GM18517 (cell line): ENCODE data around the gene TTC39C.
"Not testable (repeated sequence)": the region's sequence is repeated elsewhere in the genome, so short reads cannot be mapped to it uniquely, and the experiment has no call there.

Source experiments
- ATAC-seq: cut with Tn5 transposase; IDR thresholded peaks from one replicate; pipeline ENCODE4 v1.9.1; 2021; ENCODE audit warnings: mild to moderate bottlenecking, moderate library complexity; ENCODE audit not compliant: unreplicated experiment

TTC39C gene

DNA sequence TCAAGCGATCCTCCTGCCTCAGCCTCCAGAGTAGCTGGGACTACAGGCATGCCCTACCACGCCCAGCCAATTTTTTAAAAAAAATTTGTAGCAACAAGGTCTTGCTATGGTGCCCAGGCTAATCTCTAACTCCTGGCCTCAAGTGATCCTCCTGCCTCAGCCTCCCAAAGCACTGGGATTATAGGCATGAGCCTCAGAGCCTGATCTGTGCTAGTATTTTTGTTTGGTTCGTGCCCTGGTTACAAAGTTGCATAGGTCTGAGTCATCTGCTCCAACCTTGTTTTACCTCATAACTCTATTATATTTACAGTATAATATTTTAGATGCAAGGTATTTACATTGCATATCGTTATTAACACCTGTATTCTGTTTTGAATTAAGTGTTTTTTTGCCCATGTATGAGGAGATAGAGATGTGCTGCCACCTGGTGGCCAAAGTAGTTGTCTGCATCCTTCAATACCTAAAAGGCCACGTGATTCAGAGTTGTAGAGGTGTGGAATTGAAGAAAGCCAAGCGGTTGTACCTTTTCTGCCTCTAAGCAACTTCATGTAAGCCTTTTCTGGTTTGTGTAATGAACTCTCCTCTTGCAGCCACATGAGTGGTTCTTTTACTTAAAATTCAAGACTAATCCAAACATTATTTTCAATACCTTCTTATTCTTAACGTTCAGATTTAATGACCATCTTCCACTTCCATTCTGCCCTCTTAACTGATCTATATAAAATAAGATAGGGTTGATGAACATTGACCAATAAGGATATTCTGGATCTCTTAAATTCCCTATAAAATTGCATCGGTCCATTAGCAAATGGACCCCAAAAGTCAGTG, 104.4 kb downstream of the TTC39C start:
- ATAC-seq = peak; percentile 75

DNA sequence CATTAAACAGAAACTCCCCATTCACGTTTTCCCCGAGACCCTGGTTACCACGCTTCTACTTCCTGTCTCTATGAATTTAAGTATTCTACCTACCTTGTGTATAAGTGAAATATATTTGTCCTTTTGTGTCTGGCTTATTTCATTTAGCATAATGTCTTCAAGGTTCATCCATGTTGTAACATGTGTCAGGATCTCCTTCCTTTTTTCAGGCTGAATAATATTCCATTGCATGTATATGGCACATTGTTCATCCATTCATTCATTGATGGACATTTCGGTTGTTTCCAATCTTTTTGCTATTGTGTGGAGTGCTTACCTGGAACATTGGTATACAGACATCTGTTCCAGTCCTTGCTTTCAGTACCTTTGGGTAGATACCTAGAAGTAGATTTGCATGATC, 106.1 kb downstream of the TTC39C start:
- no peak for ATAC-seq

DNA sequence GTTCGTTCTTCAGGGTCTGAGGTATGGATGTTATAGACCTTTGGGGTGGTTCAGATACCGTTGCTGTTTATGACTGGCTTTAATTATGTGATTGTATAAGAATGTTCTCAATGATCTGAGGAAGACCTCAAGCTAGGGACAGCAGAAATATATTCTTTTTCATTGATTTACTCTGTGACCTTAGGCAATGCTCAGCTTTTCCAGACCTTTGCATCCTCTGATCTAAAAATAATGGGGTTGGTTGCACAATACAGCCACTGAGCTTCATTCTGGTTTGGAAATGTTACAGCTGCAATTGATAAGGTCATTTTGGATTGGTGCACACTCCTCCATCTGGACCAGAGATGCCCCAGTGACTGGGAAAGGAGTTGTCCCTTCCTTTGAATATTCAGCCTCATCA, 107.1 kb downstream of the TTC39C start:
- no peak for ATAC-seq

DNA sequence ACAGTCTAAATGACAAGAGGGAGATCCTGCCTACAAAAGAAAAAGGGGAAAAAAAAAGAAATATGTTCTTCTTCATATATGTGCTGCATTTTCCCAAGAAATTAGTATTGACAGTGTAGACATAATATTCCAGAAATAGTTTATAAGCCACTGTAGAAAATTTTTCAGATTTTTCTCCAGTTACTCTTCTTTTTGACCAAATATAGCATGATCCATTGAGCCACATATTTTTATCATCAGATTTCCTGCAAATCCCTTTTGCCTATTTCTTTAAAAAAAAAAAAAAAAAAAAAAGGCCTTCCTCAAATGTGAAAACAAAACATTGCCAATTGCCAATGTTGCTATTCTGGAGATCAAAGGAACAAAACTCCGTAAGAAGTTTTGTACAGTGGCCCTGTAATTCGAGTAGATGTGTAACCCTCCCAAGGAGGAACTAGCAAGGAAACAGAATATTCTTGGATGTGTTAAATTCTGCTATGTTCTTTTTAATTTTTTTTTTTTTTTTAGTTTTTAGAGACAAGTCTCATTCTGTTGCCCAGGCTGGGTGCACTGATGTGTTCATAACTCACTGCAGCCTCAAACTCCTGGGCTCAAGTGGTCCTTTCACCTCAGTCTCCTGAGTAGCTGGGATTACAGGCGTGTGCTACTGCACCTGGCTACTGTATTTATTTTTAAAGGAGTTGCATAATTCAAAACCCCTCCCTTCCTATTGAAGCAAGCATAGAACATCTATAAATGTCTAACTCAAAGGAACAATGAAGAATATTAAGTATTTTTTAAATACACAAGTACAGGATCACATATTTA, 111.8 kb downstream of the TTC39C start:
- ATAC-seq = no peak

DNA sequence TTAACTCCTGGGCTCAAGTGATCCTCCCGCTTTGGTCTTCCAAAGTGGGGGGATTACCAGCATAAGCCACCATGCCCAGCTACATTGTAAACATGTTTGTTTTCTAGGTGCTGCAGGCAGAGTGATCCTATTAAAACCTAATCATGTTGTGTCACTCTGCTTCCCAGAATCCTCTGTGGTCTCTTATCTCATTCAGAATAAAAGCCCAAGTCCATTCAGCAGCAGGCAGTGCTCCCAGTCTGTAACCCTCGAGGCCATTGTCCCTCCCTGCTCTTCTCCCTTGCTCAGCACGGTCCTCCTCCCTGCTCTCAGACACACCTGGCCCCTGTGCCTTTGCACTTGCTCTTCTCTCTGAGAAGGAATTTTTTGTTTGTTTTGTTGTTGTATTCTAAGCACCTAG, 113.2 kb downstream of the TTC39C start:
- ATAC-seq = no peak

DNA sequence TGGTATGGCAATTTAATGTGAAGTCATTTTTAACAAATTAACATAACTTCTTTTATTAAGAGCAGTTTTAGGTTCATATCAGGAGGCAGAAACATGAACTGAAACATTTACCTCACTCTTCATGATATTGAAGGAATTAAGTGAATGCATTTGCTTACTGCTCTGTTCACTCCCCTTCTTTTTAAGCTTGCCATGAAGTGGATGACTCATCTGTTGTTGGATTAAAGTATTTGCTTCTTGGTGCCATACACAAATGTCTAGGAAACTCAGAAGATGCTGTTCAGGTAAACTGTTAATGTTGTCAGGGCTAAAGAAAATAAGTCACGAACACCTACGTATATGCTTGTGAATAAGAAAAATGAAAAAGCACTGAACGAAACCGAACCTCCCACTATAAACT, 114.1 kb downstream of the TTC39C start:
- no peak for ATAC-seq

DNA sequence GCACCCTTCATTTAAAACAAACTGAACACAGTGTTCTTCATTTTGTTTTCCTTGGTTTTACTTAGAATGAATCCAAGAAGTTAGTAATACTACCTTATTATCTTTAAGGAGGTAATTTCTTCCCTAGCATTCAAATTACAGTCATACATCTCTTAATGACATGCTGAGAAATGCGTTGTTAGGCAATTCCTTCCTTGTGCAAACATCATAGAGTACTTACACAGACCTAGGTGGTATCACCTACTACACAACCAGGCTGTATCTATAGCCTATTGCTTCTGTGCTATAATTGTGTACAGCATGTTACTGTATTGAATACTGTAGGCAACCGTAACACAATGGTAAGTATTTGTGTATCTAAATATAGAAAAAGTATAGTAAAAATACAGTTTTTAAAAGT, 115.9 kb downstream of the TTC39C start:
- ATAC-seq = no peak

DNA sequence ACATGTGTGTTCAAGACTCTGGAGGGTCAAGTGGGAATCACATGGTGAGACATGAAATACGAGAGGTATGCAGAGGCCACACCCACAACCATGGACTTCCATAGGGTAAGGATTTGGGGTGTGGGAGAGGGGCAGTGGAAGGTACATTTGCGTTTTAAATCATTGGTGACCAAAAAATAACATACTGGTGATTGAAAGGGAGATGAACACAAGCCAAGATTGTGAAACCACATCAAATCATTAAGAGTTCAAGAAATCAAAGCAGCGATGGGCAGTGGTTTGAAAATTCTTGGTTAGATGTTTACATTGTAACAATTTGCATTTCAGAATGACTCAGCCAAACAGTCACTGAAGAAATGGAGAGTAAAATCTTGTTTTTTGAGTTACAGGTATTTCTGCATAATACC, 122.4 kb downstream of the TTC39C start:
- no peak for ATAC-seq

DNA sequence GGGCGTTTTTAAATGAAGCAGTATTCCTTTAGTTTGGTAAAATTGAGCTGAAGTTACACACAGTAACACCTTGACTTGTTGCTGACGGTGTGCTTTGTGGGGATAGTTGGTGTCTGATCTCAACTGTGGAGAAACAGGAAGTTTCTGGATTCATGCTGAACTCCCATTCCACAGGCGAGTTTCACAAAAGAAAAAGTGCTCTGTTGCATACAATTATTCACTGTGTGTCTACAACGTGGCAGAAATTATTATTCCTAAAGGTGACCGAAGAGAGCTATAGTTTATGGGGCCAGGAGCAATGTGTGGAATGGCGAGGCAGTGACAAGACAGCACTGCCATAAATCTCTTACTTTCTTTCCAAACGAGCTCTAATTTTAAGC, 123.8 kb downstream of the TTC39C start:
- ATAC-seq = no peak

DNA sequence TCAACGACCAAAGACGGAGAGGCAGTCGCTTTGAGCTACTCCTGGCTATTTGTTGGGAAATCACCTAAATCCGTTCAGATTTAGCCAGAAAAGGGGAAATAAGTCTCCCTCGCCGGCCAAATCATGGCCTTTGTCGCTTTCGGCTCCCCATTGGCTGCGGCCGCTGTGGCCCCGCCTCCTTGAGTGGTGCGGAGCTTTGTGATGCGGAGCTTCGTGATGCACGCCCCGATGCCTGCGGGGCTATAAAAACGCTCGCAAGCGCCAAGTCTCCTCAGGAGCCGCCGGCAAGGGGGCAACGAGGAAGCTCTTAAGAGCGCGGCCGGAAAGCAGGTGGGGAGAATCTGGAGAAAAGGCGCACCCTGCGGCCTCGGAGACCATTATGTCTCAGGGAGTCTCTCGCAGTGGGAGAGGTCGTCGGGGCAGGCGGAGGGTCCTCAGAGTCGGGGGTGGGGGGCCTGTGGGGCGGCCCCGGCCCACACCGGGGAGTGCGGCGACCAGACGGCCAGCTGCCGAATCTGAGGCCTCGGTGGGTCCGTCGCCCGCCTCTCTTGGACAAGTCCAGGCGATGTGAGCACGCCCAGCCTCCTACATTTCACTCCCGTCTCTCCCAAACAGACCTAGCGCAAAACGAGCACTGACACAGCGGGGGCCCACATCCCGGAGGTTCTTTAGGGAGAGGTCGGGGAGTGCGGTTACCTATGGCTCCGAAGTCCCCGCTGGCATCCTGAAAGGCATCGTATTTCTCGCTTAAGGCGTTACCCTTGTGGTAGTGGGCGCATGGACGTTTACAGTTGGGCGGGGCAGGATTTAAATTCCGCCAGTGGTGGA, 124.4 kb downstream of the TTC39C start, which contains the start of gene CABYR:
Gene CABYR, plus strand, starts transcription at position 274 of the 828 bp plus-strand sequence. CDS start 4,053 bp downstream, outside the sequence.
- ATAC-seq = peak; percentile 77

DNA sequence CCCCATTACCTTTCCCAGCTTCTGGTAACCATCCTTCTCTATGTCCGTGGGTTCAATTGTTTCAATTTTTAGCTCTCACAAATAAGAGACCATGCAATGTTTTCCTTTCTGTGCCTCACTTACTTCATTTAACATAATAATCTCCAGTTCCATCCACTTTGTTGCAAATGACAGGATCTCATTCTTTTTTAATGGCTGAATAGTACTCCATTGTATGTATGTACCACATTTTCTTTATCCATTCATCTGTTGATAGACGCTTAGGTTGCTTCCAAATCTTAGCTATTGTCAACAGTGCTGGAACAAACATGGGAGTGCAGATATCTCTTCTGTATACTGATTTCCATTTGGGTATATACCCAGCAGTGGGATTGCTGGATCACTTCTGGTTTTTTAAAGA, 126.1 kb downstream of the TTC39C start:
- no peak for ATAC-seq

DNA sequence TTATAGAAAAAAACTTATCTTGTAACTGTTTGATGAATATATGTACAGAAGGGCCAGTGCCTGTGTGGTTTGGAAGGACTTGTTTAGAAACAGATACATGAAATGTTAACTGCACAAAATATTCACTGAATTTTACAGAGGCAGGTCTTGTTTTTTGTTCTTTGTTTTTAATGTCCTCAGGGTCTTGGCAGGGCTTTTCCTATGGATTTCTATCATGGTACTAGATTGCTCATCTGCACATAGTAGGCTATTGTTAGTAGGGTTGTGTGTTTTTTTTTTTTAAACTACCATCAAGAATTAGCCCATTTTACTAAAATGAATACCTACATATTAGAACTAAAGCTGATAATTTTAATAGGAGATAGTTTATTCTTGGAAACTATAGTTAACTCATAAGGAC, 127.8 kb downstream of the TTC39C start:
- ATAC-seq = no peak

DNA sequence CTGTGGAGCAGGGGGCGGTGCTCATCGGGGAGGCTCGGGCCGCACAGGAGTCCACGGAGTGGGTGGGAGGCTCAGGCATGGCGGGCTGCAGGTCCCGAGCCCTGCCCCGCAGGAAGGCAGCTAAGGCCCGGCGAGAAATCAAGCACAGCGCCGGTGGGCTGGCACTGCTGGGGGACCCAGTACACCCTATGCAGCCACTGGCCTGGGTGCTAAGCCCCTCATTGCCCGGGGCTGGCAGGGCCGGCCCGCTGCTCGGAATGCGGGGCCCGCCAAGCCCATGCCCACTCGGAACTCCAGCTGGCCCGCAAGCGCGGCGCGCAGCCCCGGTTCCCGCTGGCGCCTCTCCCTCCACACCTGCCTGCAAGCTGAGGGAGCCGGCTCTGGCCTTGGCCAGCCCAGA, 135.0 kb downstream of the TTC39C start:
- ATAC-seq = not testable (repeated sequence)

DNA sequence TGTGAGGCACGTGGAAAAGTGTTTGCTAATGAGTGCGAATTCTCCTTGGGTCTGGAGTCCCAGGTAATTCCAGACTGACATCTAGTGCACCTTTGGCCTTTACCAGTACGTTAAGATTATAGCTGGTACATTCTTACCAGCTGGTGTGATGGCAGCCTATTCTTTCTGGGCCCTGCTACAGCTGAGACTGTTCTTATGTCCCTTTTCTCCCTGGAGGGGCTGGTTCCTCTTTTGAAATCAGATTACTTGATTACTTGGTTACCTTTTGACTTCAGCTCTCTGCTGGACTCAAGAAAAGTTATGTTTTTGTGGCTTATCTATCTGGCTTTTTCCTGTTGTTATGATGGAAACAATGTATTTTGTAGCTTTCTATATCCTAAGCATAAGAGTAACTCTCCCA, 138.8 kb downstream of the TTC39C start:
- no peak for ATAC-seq

DNA sequence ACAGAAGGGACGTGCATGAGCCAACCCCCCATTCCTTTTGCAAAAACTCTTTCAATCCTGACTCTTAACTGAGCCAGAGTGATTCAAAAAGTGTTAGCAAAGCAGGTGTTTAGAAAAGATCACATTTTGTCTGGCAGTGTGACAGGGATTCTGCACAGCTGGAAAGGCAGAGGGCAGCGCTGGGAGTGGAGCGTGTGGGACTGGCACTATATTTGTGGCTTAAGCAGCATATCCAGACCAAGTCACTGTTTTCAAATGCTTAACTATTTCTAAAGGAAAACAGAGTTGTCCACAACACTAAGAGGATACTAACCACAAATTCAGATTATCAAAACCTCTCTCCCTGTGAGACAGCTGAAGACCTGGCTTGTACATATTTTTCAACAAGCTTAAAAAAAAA, 143.3 kb downstream of the TTC39C start:
- no peak for ATAC-seq

DNA sequence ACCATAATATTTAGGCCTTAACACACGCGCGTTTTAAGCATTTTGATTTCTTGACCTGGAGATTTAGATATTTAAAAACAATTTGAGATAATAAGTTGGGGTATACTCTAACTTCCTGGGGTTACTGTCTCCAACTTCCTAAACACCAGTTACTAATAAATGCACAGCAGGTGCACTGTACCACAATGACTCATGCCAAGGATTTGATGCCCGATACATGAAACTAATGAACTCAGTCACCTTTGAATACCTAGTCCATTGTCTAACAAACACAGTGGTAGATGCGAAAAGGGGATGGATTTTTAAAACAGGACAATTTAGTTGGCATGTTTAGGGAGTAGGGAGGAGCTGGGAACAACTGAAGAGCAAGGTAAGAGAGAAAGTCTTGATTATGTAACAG, 145.5 kb downstream of the TTC39C start:
- no peak for ATAC-seq

DNA sequence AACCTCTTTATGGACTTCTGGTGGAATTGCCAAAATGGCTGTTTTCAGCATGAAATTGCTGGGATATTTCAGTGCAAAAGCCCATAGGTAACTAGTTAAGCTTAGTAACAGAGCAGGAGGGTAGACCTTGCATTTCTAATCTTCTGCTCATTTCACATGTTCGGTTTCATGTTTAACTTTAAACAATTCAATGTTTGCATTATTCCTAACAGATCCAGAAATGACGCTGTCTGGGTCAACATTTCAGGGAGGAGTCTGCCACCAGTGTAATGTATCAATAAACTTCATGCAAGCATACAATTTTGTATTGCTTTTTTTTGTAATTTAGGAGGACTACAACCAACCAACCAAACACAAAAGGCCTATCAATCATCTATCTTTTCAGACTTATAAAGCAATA, 146.8 kb downstream of the TTC39C start:
- ATAC-seq = no peak

DNA sequence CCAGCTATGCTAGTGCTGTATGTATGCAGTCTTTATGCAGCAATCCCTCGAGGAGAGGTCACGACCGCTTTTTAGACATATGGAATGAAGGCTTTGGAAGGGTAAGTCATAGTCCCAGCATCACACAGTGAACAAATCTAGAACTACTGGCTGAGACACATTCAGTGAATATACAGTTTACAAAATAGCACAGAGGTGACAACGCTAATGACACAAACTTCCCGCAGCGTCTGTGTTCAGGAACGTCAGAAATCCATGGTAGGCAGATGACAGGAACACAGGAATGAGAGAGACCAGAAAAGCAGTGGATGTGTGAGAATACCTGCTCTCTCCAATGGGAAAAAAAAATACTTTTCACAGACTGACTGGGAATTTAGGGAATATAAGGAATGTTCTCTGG, 153.9 kb downstream of the TTC39C start:
- ATAC-seq = no peak

DNA sequence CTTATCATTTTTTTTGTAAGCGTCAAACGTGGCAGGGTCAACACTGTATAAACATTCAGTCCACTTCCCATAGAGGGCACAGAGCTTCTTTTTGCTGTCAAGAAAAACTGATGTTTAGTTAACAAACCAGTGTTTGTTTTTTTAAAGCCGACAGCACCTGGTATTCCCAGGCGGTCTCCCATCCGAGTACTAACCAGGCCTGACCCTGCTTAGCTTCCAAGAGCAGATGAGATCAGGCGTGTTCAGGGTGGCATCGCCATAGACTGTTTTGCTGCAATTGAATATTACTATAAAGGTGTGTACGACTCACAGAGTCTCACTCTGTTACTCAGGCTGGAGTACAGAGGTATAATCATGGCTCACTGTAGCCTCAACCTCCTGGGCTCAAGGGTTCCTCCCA, 155.8 kb downstream of the TTC39C start:
- ATAC-seq = no peak

DNA sequence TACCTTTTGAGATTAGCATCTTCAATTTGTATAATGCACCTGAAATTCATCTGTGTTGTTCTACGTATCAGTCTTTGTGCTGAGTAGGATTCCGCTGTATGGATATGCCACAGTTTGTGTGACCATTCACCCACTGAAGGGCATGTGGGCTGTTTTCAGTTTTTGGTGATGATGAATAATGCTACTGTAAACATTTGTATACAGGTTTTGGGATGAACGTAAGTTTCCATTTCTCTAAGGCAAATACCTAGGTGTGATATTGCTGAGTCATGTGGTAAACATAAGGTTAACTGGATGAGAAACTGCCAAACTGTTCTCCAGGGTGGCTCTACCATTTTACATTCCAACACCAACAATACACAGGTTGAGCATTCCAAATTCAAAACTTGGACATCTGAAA, 159.4 kb downstream of the TTC39C start:
- no peak for ATAC-seq

DNA sequence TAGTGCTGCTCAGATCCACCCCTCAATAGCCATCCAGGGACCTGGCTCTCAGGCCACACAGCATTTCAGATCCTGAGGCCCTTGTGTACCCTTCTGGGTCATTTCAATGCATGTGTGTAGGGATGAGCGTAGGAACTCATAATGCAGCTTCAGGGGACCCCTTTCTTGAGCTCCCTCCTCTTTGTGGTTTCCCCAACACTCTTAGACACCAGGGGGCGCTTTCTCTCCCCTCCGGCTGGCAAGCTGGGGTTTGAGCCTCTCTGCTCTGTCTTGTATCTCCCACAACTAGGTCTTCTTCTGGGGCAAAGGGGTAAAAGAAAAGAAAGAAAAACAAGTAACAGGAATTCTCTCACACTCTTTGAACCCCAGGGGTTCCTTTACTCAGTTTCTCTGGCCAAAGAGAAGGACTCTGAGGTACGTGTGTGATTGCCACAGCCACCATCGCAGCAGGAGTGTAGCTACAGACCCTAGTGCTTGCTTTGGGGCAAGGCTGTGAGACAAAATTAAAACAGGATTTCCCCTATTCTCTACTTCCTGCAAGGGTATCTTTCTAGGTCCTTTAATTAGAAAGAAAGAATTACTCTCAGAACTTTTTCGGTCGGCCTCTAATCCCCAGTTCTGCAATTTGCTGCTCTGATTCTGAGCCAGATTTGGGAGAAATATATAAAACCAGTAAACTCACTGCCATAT, 162.3 kb downstream of the TTC39C start:
- peak; percentile 89 for ATAC-seq
